ENCODE results near the gene KIAA1614.

The KIAA1614 gene

DNA sequence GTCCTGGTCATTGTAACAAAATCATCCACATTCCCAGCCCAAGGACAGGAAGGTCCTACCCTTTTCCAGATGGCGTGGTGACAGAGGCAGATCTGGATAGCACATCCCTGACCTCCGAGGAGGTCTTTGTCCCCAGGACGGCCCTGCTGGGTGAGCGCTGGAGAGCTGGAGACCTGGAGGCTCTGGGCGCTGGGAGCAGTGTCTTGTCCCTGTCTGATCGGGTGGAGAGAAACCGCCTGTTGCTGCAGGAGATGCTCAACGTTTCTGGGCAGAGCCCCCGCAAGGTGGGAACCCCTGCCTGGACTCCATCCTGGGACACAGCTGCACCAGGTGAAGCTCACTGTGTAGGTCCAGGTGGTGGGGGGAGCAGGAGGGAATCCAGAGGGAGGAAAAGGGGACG lies 4.1 kb downstream of the KIAA1614 start:
- Histone ChIP-seq H3K36me3 (ENCODE audit: control insufficient read depth, insufficient read depth, low read length) (no peaks in the 10 kb centered on the region), H3K27me3 (replicated peaks; ENCODE audit: control insufficient read depth, insufficient read depth, low read length) (no peaks in the 10 kb centered on the region; the same call in 1 of the 2 replicates), H3K4me3 (replicated peaks; ENCODE audit: low read depth, low read length) (no peak overlapping the region)
- TF ChIP-seq, protein P1, sequence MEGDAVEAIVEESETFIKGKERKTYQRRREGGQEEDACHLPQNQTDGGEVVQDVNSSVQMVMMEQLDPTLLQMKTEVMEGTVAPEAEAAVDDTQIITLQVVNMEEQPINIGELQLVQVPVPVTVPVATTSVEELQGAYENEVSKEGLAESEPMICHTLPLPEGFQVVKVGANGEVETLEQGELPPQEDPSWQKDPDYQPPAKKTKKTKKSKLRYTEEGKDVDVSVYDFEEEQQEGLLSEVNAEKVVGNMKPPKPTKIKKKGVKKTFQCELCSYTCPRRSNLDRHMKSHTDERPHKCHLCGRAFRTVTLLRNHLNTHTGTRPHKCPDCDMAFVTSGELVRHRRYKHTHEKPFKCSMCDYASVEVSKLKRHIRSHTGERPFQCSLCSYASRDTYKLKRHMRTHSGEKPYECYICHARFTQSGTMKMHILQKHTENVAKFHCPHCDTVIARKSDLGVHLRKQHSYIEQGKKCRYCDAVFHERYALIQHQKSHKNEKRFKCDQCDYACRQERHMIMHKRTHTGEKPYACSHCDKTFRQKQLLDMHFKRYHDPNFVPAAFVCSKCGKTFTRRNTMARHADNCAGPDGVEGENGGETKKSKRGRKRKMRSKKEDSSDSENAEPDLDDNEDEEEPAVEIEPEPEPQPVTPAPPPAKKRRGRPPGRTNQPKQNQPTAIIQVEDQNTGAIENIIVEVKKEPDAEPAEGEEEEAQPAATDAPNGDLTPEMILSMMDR (IDR thresholded peaks at IDR 0.05; ENCODE audit: insufficient read depth, low read length, poor library complexity, severe bottlenecking), result no peak
- DNase-seq (ENCODE audit: extremely low read depth, insufficient read length), result no peak

DNA sequence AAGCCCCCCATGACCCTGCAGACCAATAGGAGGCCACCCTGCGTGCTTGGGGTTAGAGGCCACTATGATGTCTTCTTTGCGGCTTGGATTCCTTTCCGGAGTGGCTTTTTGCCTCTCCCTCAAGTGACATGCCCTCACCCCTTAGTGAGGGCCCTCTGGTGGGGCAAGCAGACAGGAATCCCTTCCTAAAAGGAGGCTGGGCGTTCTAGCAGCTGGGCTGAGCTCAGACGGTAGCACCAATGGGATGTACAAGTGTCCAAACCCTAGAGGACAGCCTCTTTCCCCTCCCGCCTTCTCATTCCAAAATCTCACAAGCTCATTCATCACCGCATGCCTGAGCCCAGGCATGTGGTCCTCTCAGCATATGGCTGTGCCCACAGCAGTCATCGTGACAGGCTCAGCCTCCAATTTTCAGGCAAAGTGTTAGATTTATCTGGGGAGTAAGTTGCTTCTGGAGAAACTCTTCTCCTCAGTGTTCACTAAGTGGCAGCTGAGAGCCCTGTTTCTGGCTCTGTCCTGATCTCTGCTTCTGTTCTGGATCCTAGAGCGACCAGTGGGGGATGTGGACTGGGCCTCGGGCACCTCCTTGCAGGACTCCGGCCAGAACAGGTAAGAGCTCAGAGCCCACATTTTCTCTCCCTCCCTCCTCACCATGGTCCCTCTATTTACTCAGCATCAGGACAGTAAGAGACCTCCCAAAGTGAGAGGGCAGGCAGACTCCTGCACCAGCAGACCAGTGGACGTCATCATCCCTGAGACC lies 4.8 kb downstream of the KIAA1614 start:
- no peak overlapping the region for H3K4me3 ChIP-seq (replicated peaks; ENCODE audit: low read depth, low read length)
- no peaks in the 10 kb centered on the region; the same call in 1 of the 2 replicates for H3K27me3 ChIP-seq (replicated peaks; ENCODE audit: control insufficient read depth, insufficient read depth, low read length)
- TF ChIP-seq, protein P1 (IDR thresholded peaks at IDR 0.05; ENCODE audit: insufficient read depth, low read length, poor library complexity, severe bottlenecking), result no peak
- H3K36me3 ChIP-seq (ENCODE audit: control insufficient read depth, insufficient read depth, low read length), result no peaks in the 10 kb centered on the region
- no peak for DNase-seq (ENCODE audit: extremely low read depth, insufficient read length)

DNA sequence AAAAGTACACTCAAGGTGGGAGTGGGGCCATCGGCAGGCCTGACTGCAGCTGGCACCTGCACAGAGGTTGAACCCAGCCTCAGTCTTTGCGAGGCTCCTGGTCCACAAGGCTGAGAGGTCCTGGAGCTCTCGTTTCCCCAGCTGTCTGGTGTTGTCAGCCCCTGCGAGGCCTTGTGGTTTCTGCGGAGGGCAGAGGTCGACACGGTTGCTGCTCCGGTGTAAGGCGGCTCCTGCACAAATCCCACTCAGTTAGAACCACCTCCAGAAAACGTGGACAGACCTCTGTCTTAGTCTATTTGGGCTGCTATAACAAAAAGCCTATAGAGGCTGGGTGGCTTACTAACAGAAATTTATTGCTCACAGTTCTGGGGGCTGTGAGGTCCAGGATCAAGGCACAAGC lies 5.8 kb downstream of the KIAA1614 start:
- no peak for DNase-seq (ENCODE audit: extremely low read depth, insufficient read length)
- H3K36me3 ChIP-seq (ENCODE audit: control insufficient read depth, insufficient read depth, low read length), result no peaks in the 10 kb centered on the region
- TF ChIP-seq, protein P1 (IDR thresholded peaks at IDR 0.05; ENCODE audit: insufficient read depth, low read length, poor library complexity, severe bottlenecking), result no peak
- H3K27me3 ChIP-seq (replicated peaks; ENCODE audit: control insufficient read depth, insufficient read depth, low read length), result no peaks in the 10 kb centered on the region; the same call in 1 of the 2 replicates
- H3K4me3 ChIP-seq (replicated peaks; ENCODE audit: low read depth, low read length), result no peak overlapping the region

DNA sequence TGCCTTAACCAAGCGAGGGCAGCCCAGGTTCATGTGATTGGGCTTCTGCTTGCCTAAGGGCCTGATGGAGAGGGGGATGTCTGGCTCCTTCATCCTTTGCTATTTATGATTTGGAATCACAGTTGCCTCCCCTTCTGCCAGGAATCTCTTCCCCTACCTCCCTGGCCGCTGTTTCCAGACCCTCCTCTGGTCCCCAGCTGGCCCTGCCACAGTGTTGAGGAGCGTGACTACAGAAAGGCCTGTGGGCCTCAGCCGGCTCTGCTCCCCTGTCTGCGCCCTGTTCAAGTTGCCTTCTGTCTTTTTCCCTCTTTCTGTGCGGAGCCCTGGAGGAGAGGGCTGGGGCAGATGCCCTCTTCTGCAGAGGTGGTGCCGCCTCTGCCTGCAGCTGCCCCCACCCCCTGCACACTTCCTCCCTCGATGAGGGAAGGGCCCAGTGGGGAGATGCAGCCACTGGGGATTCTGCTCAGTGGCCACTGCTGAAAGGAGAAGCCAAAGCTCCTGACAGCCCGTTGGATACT lies 6.5 kb downstream of the KIAA1614 start:
- TF ChIP-seq, protein P1 (IDR thresholded peaks at IDR 0.05; ENCODE audit: insufficient read depth, low read length, poor library complexity, severe bottlenecking), result no peak
- Histone ChIP-seq H3K36me3 (ENCODE audit: control insufficient read depth, insufficient read depth, low read length) (no peaks in the 10 kb centered on the region), H3K27me3 (replicated peaks; ENCODE audit: control insufficient read depth, insufficient read depth, low read length) (no peaks in the 10 kb centered on the region; the same call in 1 of the 2 replicates), H3K4me3 (replicated peaks; ENCODE audit: low read depth, low read length) (no peak overlapping the region)
- no peak for DNase-seq (ENCODE audit: extremely low read depth, insufficient read length)

DNA sequence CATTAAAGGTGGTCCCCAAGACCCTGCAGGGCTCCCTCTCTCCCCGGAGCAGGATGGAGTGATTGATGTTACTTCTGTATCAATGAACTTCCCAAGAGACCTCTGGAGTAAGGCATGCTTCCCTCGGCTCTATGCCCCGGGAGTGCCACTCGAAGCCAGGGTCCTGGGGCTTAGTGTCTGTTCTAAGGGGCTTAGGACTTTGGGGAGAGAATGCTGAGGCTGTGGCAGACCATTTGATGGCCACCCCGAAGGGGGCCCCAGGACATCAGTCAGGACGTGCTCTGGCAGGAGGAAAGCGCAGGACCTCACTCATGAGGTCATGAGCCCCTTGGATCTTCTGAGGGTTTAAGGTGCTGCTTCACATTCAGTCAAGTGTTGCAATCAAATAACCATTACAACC lies 7.5 kb downstream of the KIAA1614 start:
- no peaks in the 10 kb centered on the region; the same call in 1 of the 2 replicates for H3K27me3 ChIP-seq (replicated peaks; ENCODE audit: control insufficient read depth, insufficient read depth, low read length)
- DNase-seq (ENCODE audit: extremely low read depth, insufficient read length), result no peak
- H3K4me3 ChIP-seq (replicated peaks; ENCODE audit: low read depth, low read length), result no peak overlapping the region
- H3K36me3 ChIP-seq (ENCODE audit: control insufficient read depth, insufficient read depth, low read length), result no peaks in the 10 kb centered on the region
- TF ChIP-seq, protein P1 (IDR thresholded peaks at IDR 0.05; ENCODE audit: insufficient read depth, low read length, poor library complexity, severe bottlenecking), result no peak

All from GM06990 (cell line).